Subcutaneous abdominal adipose tissue (tissue), 5 donors: ENCODE results near the gene FOXD3.

Experiments
- H3K27ac ChIP-seq: one replicate; pipeline ENCODE4 v1.7.0; 2013; ENCODE audit warnings: low read depth, mild to moderate bottlenecking, inconsistent platforms, low read length, moderate library complexity
- H3K27me3 ChIP-seq, 5 donors: one replicate each; pipeline ENCODE4 v1.7.0; 2013; ENCODE audit warnings: low read length in 5 of 5, inconsistent platforms in 1 of 5; ENCODE audit not compliant: control insufficient read depth in 5 of 5, insufficient read depth in 4 of 5
- H3K36me3 ChIP-seq, 5 donors: one replicate each; pipeline ENCODE4 v1.7.0; 2013; ENCODE audit warnings: low read length in 5 of 5; ENCODE audit not compliant: control insufficient read depth in 5 of 5, insufficient read depth in 5 of 5
- H3K4me1 ChIP-seq, 5 donors: one replicate each; pipeline ENCODE4 v1.7.0; 2013; ENCODE audit warnings: low read length in 5 of 5, mild to moderate bottlenecking in 3 of 5, moderate library complexity in 1 of 5; ENCODE audit not compliant: control insufficient read depth in 5 of 5, insufficient read depth in 5 of 5
- H3K4me3 ChIP-seq, 5 donors: one replicate each; pipeline ENCODE4 v1.7.0; 2013; ENCODE audit warnings: low read length in 5 of 5, low read depth in 1 of 5
- H3K9ac ChIP-seq, 5 donors: one replicate each; pipeline ENCODE4 v1.7.0; 2013; ENCODE audit warnings: low read length in 5 of 5, mild to moderate bottlenecking in 4 of 5, moderate library complexity in 3 of 5
- H3K9me3 ChIP-seq, 5 donors: one replicate each; pipeline ENCODE4 v1.7.0; 2013; ENCODE audit warnings: low read length in 5 of 5; ENCODE audit not compliant: control insufficient read depth in 5 of 5
- donor health status: healthy.
- donor health status: healthy.
- donor health status: healthy.
- donor health status: healthy.
- donor health status: healthy.

FOXD3 gene

DNA sequence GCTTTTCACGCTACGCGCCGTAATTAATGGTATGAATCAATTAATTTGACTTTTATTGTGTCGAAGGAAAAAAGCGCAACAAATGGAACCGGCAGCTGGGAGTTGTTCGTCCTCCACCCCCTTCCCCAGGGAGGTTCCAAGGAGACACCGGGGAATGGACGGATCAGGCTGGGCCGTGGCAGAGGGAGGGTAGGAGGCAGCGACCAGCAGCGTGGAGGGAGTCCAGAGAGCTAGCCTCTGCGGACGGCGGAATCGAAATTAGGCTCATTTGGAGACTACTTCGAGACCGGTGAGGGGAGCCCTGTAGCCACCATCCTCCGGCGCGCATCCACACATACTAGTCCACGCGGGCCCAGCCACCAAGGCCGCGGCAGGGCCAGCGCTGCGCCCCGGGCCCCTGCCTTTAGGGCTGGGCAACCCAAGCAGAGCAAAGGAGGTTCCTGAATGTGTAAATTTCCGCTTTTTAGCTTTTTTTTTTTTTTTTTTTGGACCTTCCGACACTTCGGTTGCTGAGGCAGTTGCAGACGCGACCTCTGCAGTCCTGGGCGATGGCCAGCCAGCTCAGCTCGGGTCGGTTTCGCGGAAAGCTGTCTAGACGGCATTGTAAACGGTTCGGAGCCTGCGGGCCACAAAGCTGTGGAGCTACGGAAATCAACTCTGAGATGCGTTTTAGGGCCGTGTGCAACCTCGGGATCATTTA is 2.2 kb upstream of the FOXD3 start:
- peaks cover 0 to 61% (median 39%) of the 10 kb centered on the region in 5 donors for H3K4me1 ChIP-seq
- peak overlapping the region in 1 of 5 donors; percentile 37 for H3K4me3 ChIP-seq
- peaks cover 0 to 2% (median 0%) of the 10 kb centered on the region in 5 donors for H3K9me3 ChIP-seq
- H3K27me3 ChIP-seq = peaks cover 72 to 90% (median 76%) of the 10 kb centered on the region in 5 donors
- H3K27ac ChIP-seq = no peak overlapping the region
- no peak overlapping the region for H3K9ac ChIP-seq
- H3K36me3 ChIP-seq = no peaks in the 10 kb centered on the region

DNA sequence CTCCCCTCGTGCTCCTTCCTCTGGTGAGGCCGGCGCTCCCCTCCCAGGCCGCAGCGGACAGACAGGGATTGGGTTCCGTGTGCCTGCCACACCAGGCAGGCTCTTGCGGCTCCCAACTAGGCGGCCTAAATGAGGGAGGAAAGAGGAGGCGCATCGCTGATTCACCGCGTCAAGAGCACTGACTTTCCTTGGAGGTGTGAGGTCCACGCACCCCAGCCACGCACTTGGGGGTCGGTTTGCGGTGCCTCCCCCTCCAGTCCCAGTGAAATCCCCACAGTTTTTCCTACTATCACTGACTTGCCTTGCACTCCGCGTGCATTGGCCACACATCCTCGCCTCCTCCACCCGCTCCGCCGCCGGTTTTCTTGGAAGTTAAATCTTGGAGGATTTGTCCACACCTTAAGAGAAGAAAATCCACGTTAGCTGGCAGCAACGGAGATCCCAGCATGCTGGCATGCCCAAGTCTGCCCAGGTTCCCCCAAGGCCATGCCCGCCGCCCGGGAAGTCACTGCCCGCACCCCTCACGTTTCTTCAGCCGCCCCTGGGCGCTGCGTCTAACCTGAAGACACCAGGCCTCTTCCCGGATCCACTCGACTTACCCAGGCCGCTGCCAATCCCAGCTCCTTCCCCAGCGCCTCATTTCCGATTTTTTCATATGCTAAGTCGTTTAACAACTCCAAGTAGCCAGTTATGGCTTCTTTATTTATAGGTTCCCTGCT is 1.1 kb upstream of the FOXD3 start:
- Histone ChIP-seq H3K27me3 (peaks cover 76 to 90% (median 77%) of the 10 kb centered on the region in 5 donors), H3K4me1 (peaks cover 0 to 61% (median 39%) of the 10 kb centered on the region in 5 donors), H3K9ac (no peak overlapping the region), H3K36me3 (no peaks in the 10 kb centered on the region), H3K9me3 (peaks cover 0 to under 1% (median 0%) of the 10 kb centered on the region in 5 donors), H3K27ac (no peak overlapping the region), H3K4me3 (peak overlapping the region in 2 of 5 donors; percentile 58 to 69)

DNA sequence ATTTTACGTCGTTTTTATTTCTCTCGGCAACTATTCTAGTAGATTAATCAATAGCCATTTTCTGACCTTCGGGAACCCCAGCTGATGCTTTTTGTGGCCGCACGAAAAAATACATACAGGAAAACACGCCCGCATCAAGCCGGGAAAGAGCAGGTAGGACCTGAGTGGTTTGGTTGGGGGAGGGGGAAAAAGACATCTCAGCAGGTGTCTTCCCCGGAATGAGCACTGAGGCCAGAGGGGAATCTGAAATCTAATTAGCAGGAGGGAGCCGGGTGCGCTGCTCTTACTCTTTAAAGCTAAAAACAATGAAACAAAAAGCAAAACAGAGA is 618 bp upstream of the FOXD3 start:
- Histone ChIP-seq H3K4me1 (peaks cover 0 to 59% (median 39%) of the 10 kb centered on the region in 5 donors), H3K27me3 (peaks cover 76 to 90% (median 78%) of the 10 kb centered on the region in 5 donors), H3K9me3 (no peaks in the 10 kb centered on the region), H3K9ac (no peak overlapping the region), H3K4me3 (peak overlapping the region; percentile 55 to 69 (median 58)), H3K36me3 (no peaks in the 10 kb centered on the region), H3K27ac (no peak overlapping the region)

GRCh38 chr1:63322944-63323864 is 837 bp downstream of the FOXD3 start:
- Histone ChIP-seq H3K4me1 (peaks cover 0 to 46% (median 34%) of the 10 kb centered on the region in 5 donors), H3K27ac (no peak overlapping the region), H3K9ac (no peak overlapping the region), H3K9me3 (no peaks in the 10 kb centered on the region), H3K36me3 (no peaks in the 10 kb centered on the region), H3K4me3 (peak overlapping the region; percentile 35 to 69 (median 57)), H3K27me3 (peaks cover 73 to 91% (median 84%) of the 10 kb centered on the region in 5 donors)

DNA sequence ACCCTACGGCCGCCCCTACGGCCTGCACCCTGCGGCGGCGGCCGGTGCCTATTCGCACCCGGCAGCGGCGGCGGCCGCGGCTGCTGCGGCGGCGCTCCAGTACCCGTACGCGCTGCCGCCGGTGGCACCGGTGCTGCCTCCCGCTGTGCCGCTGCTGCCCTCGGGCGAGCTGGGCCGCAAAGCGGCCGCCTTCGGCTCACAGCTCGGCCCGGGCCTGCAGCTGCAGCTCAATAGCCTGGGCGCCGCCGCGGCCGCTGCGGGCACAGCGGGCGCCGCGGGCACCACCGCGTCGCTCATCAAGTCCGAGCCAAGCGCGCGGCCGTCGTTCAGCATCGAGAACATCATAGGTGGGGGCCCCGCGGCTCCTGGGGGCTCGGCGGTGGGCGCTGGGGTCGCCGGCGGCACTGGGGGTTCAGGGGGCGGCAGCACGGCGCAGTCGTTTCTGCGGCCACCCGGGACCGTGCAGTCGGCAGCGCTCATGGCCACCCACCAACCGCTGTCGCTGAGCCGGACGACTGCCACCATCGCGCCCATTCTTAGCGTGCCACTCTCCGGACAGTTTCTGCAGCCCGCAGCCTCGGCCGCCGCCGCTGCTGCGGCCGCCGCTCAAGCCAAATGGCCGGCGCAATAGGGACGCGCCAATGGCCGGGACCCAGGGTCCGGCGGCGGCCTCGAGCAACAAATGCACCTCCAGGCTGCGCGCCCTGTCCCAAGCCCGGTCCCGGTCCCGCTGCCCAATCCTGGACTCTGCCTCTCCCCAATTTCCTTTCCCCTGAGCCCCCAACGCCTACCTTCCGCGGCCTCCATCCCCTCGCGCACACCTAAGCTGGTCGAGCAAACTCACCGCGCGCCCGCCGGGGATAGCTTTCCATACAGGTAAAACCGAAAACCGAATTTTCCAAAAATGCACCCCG is 1.8 kb downstream of the FOXD3 start:
- H3K27ac ChIP-seq = no peak overlapping the region
- peaks cover 72 to 91% (median 84%) of the 10 kb centered on the region in 5 donors for H3K27me3 ChIP-seq
- H3K4me1 ChIP-seq = peaks cover 0 to 46% (median 34%) of the 10 kb centered on the region in 5 donors

DNA sequence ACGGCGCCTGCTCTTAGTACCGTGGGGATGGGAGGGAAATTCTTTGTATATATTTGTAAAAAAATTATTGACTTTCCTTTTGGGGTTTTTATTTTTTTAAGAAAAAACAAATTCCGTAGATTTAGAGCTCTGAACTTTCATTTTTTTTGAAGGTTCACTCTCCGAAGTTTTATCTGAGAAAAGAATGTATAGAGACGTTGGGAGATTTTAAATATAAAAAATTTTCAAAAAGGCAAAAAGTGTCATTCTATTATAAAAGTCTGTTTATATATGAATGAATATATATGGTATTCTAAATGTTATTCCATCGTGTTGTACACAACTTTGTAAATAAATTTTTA is 2.4 kb downstream of the FOXD3 start:
- Histone ChIP-seq H3K36me3 (no peaks in the 10 kb centered on the region), H3K27ac (no peak overlapping the region), H3K4me3 (no peak overlapping the region), H3K9me3 (no peaks in the 10 kb centered on the region), H3K4me1 (peaks cover 0 to 49% (median 38%) of the 10 kb centered on the region in 5 donors), H3K27me3 (peaks cover 73 to 91% (median 84%) of the 10 kb centered on the region in 5 donors), H3K9ac (no peak overlapping the region)

More for the DNA sequence above, 1.8 kb downstream of the FOXD3 start:
- Histone ChIP-seq H3K9me3 (no peaks in the 10 kb centered on the region), H3K9ac (no peak overlapping the region), H3K36me3 (no peaks in the 10 kb centered on the region), H3K4me3 (peak overlapping the region in 3 of 5 donors; percentile 38 to 69 (median 44))

GRCh38 chr1:63325279-63325985 is 3.1 kb downstream of the FOXD3 start:
- peaks cover 73 to 91% (median 84%) of the 10 kb centered on the region in 5 donors for H3K27me3 ChIP-seq
- H3K9me3 ChIP-seq = peaks cover 0 to under 1% (median 0%) of the 10 kb centered on the region in 5 donors
- H3K4me3 ChIP-seq = no peak overlapping the region
- H3K36me3 ChIP-seq = no peaks in the 10 kb centered on the region
- H3K27ac ChIP-seq = no peak overlapping the region
- H3K9ac ChIP-seq = no peak overlapping the region
- H3K4me1 ChIP-seq = peaks cover 0 to 49% (median 35%) of the 10 kb centered on the region in 5 donors

- no peak overlapping the region for H3K4me3 ChIP-seq
- H3K27ac ChIP-seq = no peak overlapping the region
- H3K9ac ChIP-seq = no peak overlapping the region
- H3K36me3 ChIP-seq = no peaks in the 10 kb centered on the region
- peaks cover 72 to 93% (median 84%) of the 10 kb centered on the region in 5 donors for H3K27me3 ChIP-seq
- H3K4me1 ChIP-seq = peaks cover 0 to 45% (median 33%) of the 10 kb centered on the region in 5 donors
- H3K9me3 ChIP-seq = peaks cover 0 to 3% (median 0%) of the 10 kb centered on the region in 5 donors
Observed at GRCh38 chr1:63326106-63326472, 3.7 kb downstream of the FOXD3 start.
